ENCODE measurements around the gene AQP12A. TPM values are rescaled to one million over a fixed set of nuclear protein-coding genes. Genes with fewer than 3 reads are reported as not detected.
"Not testable (repeated sequence)": the region's sequence is repeated elsewhere in the genome, so short reads cannot be mapped to it uniquely, and the experiment has no call there.

Gene AQP12A
- total RNA-seq (2014; rRNA removed; shearing (Covaris generic)), result not detected in 2 replicates

- DNase-seq (ENCODE audit: low spot score), result not testable (repeated sequence)
Observed at GRCh38 chr2:240691631-240692420, at the start of gene AQP12A. TSS of gene AQP12A (plus strand) at chr2:240691866. CDS start at chr2:240691914, 48 bp downstream.

- no peak for DNase-seq (ENCODE audit: low spot score)
Observed at GRCh38 chr2:240642061-240642805, 49.4 kb upstream of the AQP12A start.

GRCh38 chr2:240642806-240643092 lies 48.9 kb upstream of the AQP12A start:
- DNase-seq (ENCODE audit: low spot score), result no peak

- no peak for DNase-seq (ENCODE audit: low spot score)
Observed at GRCh38 chr2:240643093-240643810, 48.4 kb upstream of the AQP12A start.

- DNase-seq (ENCODE audit: low spot score), result no peak
Observed at GRCh38 chr2:240643811-240644150, 47.9 kb upstream of the AQP12A start.

- DNase-seq (ENCODE audit: low spot score), result no peak
Observed at GRCh38 chr2:240644171-240644651, 47.5 kb upstream of the AQP12A start.

GRCh38 chr2:240644859-240645301 lies 46.8 kb upstream of the AQP12A start:
- DNase-seq (ENCODE audit: low spot score), result no peak

- no peak for DNase-seq (ENCODE audit: low spot score)
Observed at GRCh38 chr2:240645346-240645745, 46.3 kb upstream of the AQP12A start.

GRCh38 chr2:240645801-240646175 lies 45.9 kb upstream of the AQP12A start:
- DNase-seq (ENCODE audit: low spot score), result no peak

- no peak for DNase-seq (ENCODE audit: low spot score)
Observed at GRCh38 chr2:240646176-240646899, 45.3 kb upstream of the AQP12A start.

- no peak for DNase-seq (ENCODE audit: low spot score)
Observed at GRCh38 chr2:240646900-240647502, 44.7 kb upstream of the AQP12A start.

GRCh38 chr2:240647503-240648154 lies 44.0 kb upstream of the AQP12A start:
- no peak for DNase-seq (ENCODE audit: low spot score)

GRCh38 chr2:240648155-240648649 lies 43.5 kb upstream of the AQP12A start:
- DNase-seq (ENCODE audit: low spot score), result no peak

- DNase-seq (ENCODE audit: low spot score), result no peak
Observed at GRCh38 chr2:240648650-240649275, 42.9 kb upstream of the AQP12A start.

- DNase-seq (ENCODE audit: low spot score), result no peak
Observed at GRCh38 chr2:240649331-240649730, 42.3 kb upstream of the AQP12A start.

GRCh38 chr2:240650254-240650965 lies 41.3 kb upstream of the AQP12A start:
- no peak for DNase-seq (ENCODE audit: low spot score)

- DNase-seq (ENCODE audit: low spot score), result no peak
Observed at GRCh38 chr2:240651185-240651584, 40.5 kb upstream of the AQP12A start.

- no peak for DNase-seq (ENCODE audit: low spot score)
Observed at GRCh38 chr2:240655931-240656886, 35.5 kb upstream of the AQP12A start.
